GM23338 (cell line): ENCODE results near the gene EML1. TPM values are rescaled to one million over a fixed set of nuclear protein-coding genes. Genes with fewer than 3 reads are reported as not detected.

Source experiments
- ATAC-seq: fragments of 200-7000 bp; cut with Tn5 transposase; 3 replicates; pipeline ENCODE4 v1.9.1; 2020
- DNase-seq: peaks from one replicate; pipeline ENCODE4 v3.0.0-alpha.2; 2015; ENCODE audit warnings: low spot score
- H2AFZ ChIP-seq: fragments of 200-600 bp; sonication (generic); 2 replicates; pipeline ENCODE4 v1.8.0; 2016; ENCODE audit warnings: antibody characterized with exemption, mild to moderate bottlenecking, moderate library complexity
- H3F3A ChIP-seq: fragments of 200-600 bp; sonication (generic); replicated peaks from 2 replicates; pipeline ENCODE4 v1.8.0; 2017; ENCODE audit warnings: antibody characterized with exemption, mixed run types, low read depth
- H3K27ac ChIP-seq: fragments of 200-600 bp; sonication (generic); 2 replicates; pipeline ENCODE4 v1.6.1; 2016; ENCODE audit warnings: low read depth
- H3K27me3 ChIP-seq: fragments of 200-600 bp; sonication (generic); 2 replicates; pipeline ENCODE4 v1.8.0; 2016; ENCODE audit warnings: mild to moderate bottlenecking, mixed run types, moderate library complexity; ENCODE audit not compliant: insufficient read depth
- H3K36me3 ChIP-seq: fragments of 200-600 bp; sonication (generic); 2 replicates; pipeline ENCODE4 v1.8.0; 2016; ENCODE audit warnings: mild to moderate bottlenecking; ENCODE audit not compliant: insufficient read depth
- H3K4me1 ChIP-seq: fragments of 200-600 bp; sonication (generic); 2 replicates; pipeline ENCODE4 v1.8.0; 2016; ENCODE audit warnings: mild to moderate bottlenecking, moderate library complexity; ENCODE audit not compliant: insufficient read depth
- H3K4me2 ChIP-seq: fragments of 200-600 bp; sonication (generic); 2 replicates; pipeline ENCODE4 v1.7.1; 2017; ENCODE audit warnings: mixed run types
- H3K4me3 ChIP-seq: fragments of 200-600 bp; sonication (generic); 2 replicates; pipeline ENCODE4 v1.6.1; 2016; ENCODE audit warnings: mixed run types
- H3K79me2 ChIP-seq: fragments of 200-600 bp; sonication (generic); replicated peaks from 2 replicates; pipeline ENCODE4 v1.8.0; 2017; ENCODE audit warnings: mild to moderate bottlenecking; ENCODE audit not compliant: insufficient read depth
- H3K9me2 ChIP-seq: fragments of 200-600 bp; sonication (generic); 2 replicates; pipeline ENCODE4 v1.8.0; 2017; ENCODE audit not compliant: insufficient read depth
- H4K20me1 ChIP-seq: fragments of 200-600 bp; sonication (generic); replicated peaks from 2 replicates; pipeline ENCODE4 v1.8.0; 2017; ENCODE audit warnings: mild to moderate bottlenecking; ENCODE audit not compliant: insufficient read depth
- H3K27ac Mint-ChIP-seq: 2 replicates; pipeline ENCODE4 v1.8.0; 2020; ENCODE audit warnings: inconsistent platforms, mild to moderate bottlenecking, moderate library complexity, mixed read lengths
- H3K27me3 Mint-ChIP-seq: 3 replicates; pipeline ENCODE4 v1.8.0; 2022; ENCODE audit warnings: low read depth, mild to moderate bottlenecking, moderate library complexity, mixed read lengths, inconsistent platforms; ENCODE audit not compliant: insufficient read depth, poor library complexity
- H3K36me3 Mint-ChIP-seq: 3 replicates; pipeline ENCODE4 v1.8.0; 2021; ENCODE audit warnings: low read depth, mild to moderate bottlenecking, inconsistent platforms, moderate library complexity, mixed read lengths
- H3K4me1 Mint-ChIP-seq: 3 replicates; pipeline ENCODE4 v1.8.0; 2020; ENCODE audit warnings: mild to moderate bottlenecking, inconsistent platforms, mixed read lengths
- H3K4me3 Mint-ChIP-seq: 3 replicates; pipeline ENCODE4 v1.8.0; 2021; ENCODE audit warnings: moderate library complexity, mild to moderate bottlenecking, inconsistent platforms, mixed read lengths
- H3K9me3 Mint-ChIP-seq: 3 replicates; pipeline ENCODE4 v1.8.0; 2020; ENCODE audit warnings: moderate library complexity, mild to moderate bottlenecking, inconsistent platforms, mixed read lengths
- CREB1 ChIP-seq: fragments of 250-450 bp; sonication (Bioruptor Pico); IDR thresholded peaks from 2 replicates; pipeline ENCODE4 v1.5.0; 2020; ENCODE audit warnings: low read depth, mild to moderate bottlenecking, moderate library complexity
- EZH2 ChIP-seq: fragments of 200-600 bp; sonication (generic); IDR thresholded peaks from one replicate; pipeline ENCODE4 v1.8.0; 2017; ENCODE audit warnings: antibody characterized with exemption, mild to moderate bottlenecking, low read depth; ENCODE audit not compliant: unreplicated experiment
- JUNB ChIP-seq: IDR thresholded peaks from one replicate; pipeline ENCODE4 v1.6.1; 2016; ENCODE audit warnings: antibody characterized with exemption; ENCODE audit not compliant: unreplicated experiment
- NANOG ChIP-seq: IDR thresholded peaks from 2 replicates; pipeline ENCODE4 v1.6.1; 2016; ENCODE audit warnings: antibody characterized with exemption, borderline replicate concordance
- POLR2AphosphoS5 ChIP-seq: IDR thresholded peaks from 2 replicates; pipeline ENCODE4 v1.6.1; 2016; ENCODE audit warnings: antibody characterized with exemption, low read depth
- STAT1 ChIP-seq: IDR thresholded peaks from one replicate; pipeline ENCODE4 v1.6.1; 2016; ENCODE audit warnings: antibody characterized with exemption; ENCODE audit not compliant: unreplicated experiment
- ZNF114 ChIP-seq: fragments of 250-450 bp; sonication (Bioruptor Pico); IDR thresholded peaks from 2 replicates; pipeline ENCODE4 v1.5.0; 2020; ENCODE audit warnings: mild to moderate bottlenecking, moderate library complexity
- ZNF462 ChIP-seq: fragments of 250-450 bp; sonication (Bioruptor Pico); IDR thresholded peaks from 2 replicates; pipeline ENCODE4 v1.5.0; 2020; ENCODE audit warnings: mild to moderate bottlenecking, moderate library complexity
- polyA plus RNA-seq: library from polyadenylated mRNA; unstranded; fragments of >200 nt; fragmentation: Nextera tagmentation; extraction: Ambion mirVana; gene quantifications from 2 replicates; pipeline ENCODE4 v1.2.1, GENCODE V29; 2016
- total RNA-seq: library from RNA; depleted of rRNA; stranded (reverse); fragments of >200 nt; shearing (Covaris generic); gene quantifications from 2 replicates; pipeline ENCODE4 v1.2.3, GENCODE V29; 2014
- TF ChIP-seq, protein P1 (sequence below), 2 experiments: fragments of 200-600 bp in 1 of 2; sonication (generic) in 1 of 2; conservative IDR thresholded peaks; 2 replicates each; pipeline versions ENCODE4 v1.5.1 to v1.6.1; 2016 to 2017; ENCODE audit warnings: antibody characterized with exemption in 2 of 2, low read depth in 2 of 2, mild to moderate bottlenecking in 2 of 2, moderate library complexity in 1 of 2

EML1 gene
- total and polyA plus RNA-seq, 2 experiments from 2014 or later: 7.0 to 18.1 TPM

DNA sequence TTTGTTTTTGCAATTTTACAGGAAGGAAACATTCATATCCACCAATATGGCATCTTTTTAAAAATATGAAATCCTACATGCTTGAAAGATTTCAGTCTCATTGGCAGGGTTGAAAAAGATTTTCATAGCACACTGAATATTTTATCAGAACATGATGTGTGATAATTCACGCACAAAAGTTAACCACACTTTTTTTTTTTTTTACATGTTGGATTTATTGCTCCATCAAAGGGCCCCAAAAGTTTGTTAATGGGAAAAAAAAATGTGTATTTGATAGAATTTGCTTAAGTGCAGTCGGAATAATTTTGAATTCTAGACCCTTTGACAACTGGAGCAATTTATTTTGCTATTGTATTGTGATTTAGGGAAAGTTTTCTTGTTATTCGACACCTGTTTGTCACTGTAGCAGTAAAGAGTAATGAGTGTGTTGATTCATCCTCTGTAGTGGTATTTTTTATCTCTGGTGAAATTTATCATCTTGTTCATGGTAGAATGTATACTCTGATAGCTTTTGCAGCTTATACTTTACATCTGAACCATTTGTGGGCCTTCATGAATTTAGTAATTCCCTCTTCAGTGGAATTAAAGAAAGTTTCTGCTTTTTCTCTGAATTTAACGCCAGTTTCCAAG, 1.1 kb downstream of the EML1 start (continued):
- TF ChIP-seq ZNF462 (CRISPR knock-in tag): no peak

DNA sequence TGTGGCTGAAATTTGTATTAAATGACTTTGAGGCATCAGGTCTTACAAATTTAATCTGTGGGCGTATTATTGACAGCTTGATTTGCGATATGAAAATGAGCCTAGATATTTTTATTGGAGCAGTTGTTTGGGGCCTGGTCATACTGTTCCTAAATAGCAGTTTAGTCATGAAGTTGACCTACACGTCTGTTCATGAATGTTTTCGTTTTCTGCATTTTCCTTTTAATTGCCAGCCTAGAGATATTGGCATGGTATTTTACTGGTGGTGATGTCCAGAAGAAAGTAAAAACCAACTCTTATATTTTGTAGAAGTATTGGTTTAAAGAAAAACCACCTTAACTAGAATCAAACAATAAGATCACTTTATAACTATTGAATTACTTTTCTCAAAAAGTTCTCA, 1.8 kb downstream of the EML1 start:
- Histone ChIP-seq H4K20me1 (no peaks in the 10 kb centered on the region), H3K4me1 (peaks cover 13% of the 10 kb centered on the region), H3F3A (0 out of 2 replicates have a peak, but pooled peaks cover 5% of the 10 kb centered on the region), H3K9me2 (no peaks in the 10 kb centered on the region), H2AFZ (no peak overlapping the region), H3K4me3 (no peak overlapping the region), H3K27me3 (peaks cover 9% of the 10 kb centered on the region), H3K79me2 (peaks cover 20% of the 10 kb centered on the region), H3K36me3 (no peaks in the 10 kb centered on the region), H3K4me2 (no peak overlapping the region), H3K27ac (no peak overlapping the region)
- H3K9me3 Mint-ChIP-seq: no peaks in the 10 kb centered on the region
- no peak for DNase-seq
- no peak overlapping the region for H3K4me3 Mint-ChIP-seq
- peaks cover 25% of the 10 kb centered on the region for H3K4me1 Mint-ChIP-seq
- H3K27me3 Mint-ChIP-seq: peaks cover 4% of the 10 kb centered on the region
- ATAC-seq: no peak
- H3K36me3 Mint-ChIP-seq: no peaks in the 10 kb centered on the region
- H3K27ac Mint-ChIP-seq: no peak overlapping the region
- TF ChIP-seq NANOG: no peak
- TF ChIP-seq STAT1: no peak
- TF ChIP-seq, protein P1, sequence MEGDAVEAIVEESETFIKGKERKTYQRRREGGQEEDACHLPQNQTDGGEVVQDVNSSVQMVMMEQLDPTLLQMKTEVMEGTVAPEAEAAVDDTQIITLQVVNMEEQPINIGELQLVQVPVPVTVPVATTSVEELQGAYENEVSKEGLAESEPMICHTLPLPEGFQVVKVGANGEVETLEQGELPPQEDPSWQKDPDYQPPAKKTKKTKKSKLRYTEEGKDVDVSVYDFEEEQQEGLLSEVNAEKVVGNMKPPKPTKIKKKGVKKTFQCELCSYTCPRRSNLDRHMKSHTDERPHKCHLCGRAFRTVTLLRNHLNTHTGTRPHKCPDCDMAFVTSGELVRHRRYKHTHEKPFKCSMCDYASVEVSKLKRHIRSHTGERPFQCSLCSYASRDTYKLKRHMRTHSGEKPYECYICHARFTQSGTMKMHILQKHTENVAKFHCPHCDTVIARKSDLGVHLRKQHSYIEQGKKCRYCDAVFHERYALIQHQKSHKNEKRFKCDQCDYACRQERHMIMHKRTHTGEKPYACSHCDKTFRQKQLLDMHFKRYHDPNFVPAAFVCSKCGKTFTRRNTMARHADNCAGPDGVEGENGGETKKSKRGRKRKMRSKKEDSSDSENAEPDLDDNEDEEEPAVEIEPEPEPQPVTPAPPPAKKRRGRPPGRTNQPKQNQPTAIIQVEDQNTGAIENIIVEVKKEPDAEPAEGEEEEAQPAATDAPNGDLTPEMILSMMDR (conservative IDR thresholded peaks at IDR 0.05; ENCODE audit: low read depth in 2 of 2): no peak
- no peak for TF ChIP-seq POLR2AphosphoS5
- no peak for TF ChIP-seq CREB1 (CRISPR knock-in tag)
- no peak for TF ChIP-seq ZNF114 (CRISPR knock-in tag)
- no peak for TF ChIP-seq JUNB
- TF ChIP-seq EZH2: no peak
